GM12801 (cell line): ENCODE measurements around the gene GALNT15.

Experiments used
- CTCF ChIP-seq: IDR thresholded peaks from one replicate; pipeline ENCODE4 v1.5.1; 2011; ENCODE audit warnings: control low read depth; ENCODE audit not compliant: insufficient read length; ENCODE audit errors: extremely low read depth

GALNT15 gene

GRCh38 chr3:16216373-16216935, 42.0 kb downstream of the GALNT15 start:
- no peak for TF ChIP-seq CTCF

GRCh38 chr3:16219777-16220176, 45.3 kb downstream of the GALNT15 start:
- TF ChIP-seq CTCF: no peak

GRCh38 chr3:16221990-16222389, 47.5 kb downstream of the GALNT15 start:
- no peak for TF ChIP-seq CTCF

- no peak for TF ChIP-seq CTCF
These were observed 48.1 kb downstream of the GALNT15 start for GRCh38 chr3:16222547-16222946.

GRCh38 chr3:16224325-16224724, 49.8 kb downstream of the GALNT15 start:
- TF ChIP-seq CTCF: no peak

- TF ChIP-seq CTCF: no peak
These were observed 53.1 kb downstream of the GALNT15 start for GRCh38 chr3:16227566-16227965.

- TF ChIP-seq CTCF: no peak
These were observed 55.2 kb downstream of the GALNT15 start for GRCh38 chr3:16229681-16230080.

GRCh38 chr3:16231983-16232382, 57.5 kb downstream of the GALNT15 start:
- TF ChIP-seq CTCF: no peak
